ENCODE results near the gene SETBP1. TPM values are rescaled to one million over a fixed set of nuclear protein-coding genes. Genes with fewer than 3 reads are reported as not detected.
A peak's percentile ranks its signal among the peaks of the same experiment; 100 is the strongest.

The SETBP1 gene
- total RNA-seq, 1 donor from 2014 or later, result 7.1 TPM

DNA sequence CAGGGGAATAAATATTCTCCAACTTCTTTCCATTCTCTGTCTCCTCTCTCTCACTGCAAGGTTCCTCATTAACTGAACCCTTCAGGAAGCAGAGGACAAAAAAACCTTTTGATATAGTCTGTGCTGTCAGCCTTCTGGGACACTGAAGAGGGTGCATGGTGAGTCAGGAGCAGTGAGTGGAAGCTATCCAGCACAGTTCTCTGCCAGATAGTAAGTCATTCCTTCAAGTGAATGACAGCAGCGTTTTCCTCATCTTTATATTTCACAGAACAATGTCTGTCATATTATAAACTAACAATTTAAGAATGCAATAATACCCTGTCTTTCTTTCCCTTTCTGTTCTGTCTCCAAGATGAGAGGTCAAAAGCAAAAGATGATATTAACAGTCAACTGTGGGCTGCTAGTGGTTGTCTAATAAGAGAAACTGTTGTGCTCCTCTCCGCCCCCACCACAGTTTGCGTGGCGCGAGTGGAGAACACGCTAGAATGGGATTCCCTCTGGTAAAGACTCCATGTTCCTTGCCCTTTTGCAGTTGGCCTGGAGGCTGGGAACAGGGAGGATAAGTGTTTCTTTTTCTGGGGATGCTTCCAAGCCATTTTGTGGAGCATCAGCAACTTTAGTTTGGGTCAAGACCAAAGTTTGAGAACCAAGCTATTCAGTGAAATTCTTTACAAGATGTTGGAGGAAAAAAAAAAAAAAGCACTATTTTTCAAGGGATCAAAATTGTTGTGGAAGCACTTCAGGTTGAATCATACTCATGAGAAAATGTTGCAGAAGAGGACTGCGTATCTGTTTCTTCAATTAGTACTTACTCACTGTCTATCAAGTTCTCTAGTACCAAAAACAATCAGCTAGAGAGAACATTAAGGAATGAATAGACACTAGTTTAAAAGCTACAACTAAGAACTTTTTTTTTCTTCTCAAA, 430.2 kb downstream of the SETBP1 start:
- ATAC-seq, result peak; percentile 89
- intact Hi-C loops (cut with DNase I), result no loop called here
- DNase-seq (ENCODE audit: missing footprints), result peak; percentile 69

DNA sequence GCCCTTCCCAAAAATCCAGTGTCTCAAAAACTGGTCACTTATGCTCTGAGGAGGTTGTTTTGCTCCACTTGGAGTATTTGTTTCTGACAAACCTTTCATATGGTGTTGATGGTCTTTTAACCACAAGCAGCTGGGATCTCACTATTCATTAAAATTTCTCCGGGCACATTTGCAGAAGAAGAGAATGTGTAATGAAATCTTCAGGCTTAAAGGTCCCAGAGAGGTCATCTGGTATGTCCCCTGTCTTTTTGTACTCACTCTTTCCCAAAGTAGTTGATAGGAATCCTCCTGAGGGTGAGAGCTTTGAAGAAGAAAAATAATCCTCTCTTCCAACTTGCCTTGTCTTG, 430.8 kb downstream of the SETBP1 start:
- ATAC-seq (peak; percentile 33), DNase-seq (ENCODE audit: missing footprints) (no peak)
- intact Hi-C loops (cut with DNase I), result no loop called here

DNA sequence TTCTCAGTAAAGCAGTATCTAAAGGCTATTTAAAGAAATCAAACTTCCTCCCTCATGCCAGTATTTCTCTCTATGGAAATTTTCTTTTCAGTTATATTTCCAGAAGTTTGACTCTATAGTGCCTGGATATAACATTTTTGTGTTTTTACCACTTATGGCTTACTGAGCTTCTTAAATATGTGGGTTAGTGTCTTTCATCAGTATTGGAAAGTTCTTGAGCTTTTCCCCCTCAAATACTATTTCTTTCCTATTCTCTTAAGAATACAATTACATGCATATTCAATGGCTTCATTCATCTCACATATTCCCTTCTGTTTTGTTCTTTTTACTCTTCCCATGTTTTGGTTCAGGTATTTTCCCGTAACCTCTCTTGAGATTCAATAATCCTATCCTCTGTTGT, 432.0 kb downstream of the SETBP1 start:
- ATAC-seq (no peak), DNase-seq (ENCODE audit: missing footprints) (no peak)
- intact Hi-C loops (cut with DNase I), result no loop called here

DNA sequence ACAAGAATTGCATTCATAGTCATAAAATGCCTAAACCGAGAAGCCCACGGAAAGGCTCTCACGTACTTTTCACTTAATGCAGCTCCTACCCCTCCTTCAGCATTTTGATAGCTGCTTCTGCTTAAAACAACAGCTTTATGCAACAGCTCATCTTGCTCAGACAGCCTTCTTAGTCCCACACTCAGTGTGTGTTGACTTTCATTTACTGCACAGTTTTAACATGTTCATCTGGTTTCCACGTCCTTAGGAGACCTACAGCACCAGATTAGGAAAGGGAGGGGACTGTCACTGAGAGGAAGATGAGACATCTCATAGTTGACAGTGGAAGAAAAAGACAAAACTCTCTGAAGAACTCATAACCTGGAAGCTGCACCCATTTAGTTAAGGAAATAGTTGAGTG, 435.4 kb downstream of the SETBP1 start:
- ATAC-seq, result no peak
- DNase-seq (ENCODE audit: missing footprints), result no peak
- intact Hi-C loops (cut with DNase I), result no loop called here

Small RNA genes lying within 50 kb of the gene (microRNA-seq; reads per million reads assigned to microRNA genes)
- not detected for gene MIR4319

Measured in Right ventricle myocardium inferior (tissue), 1 donor.